ENCODE measurements around the gene AGAP1. TPM values are rescaled to one million over a fixed set of nuclear protein-coding genes. Genes with fewer than 3 reads are reported as not detected.

The AGAP1 gene
- total RNA-seq, 1 donor from 2014 or later: 20.4 TPM

GRCh38 chr2:235897992-235898391 lies 404.1 kb downstream of the AGAP1 start:
- H3K4me3 ChIP-seq: no peak overlapping the region
- H3K27me3 Mint-ChIP-seq (ENCODE audit: insufficient read depth, low read depth): no peaks in the 10 kb centered on the region
- no peaks in the 10 kb centered on the region for H3K36me3 ChIP-seq
- H3K4me1 Mint-ChIP-seq: peaks cover 4% of the 10 kb centered on the region
- no peak overlapping the region for H3K9ac ChIP-seq
- H3K4me2 ChIP-seq: no peak overlapping the region
- H3K27ac Mint-ChIP-seq: no peak overlapping the region
- H3K27me3 ChIP-seq: no peaks in the 10 kb centered on the region
- peaks cover 2% of the 10 kb centered on the region for H4K20me1 ChIP-seq (ENCODE audit: low read depth)
- no peaks in the 10 kb centered on the region for H3K4me1 ChIP-seq
- no peak overlapping the region for H3K27ac ChIP-seq
- DNase-seq (ENCODE audit: low spot score): no peak
- H2AFZ ChIP-seq (replicated peaks): no peak overlapping the region
- TF ChIP-seq CTCF (IDR thresholded peaks at IDR 0.05) (no peak), EZH2phosphoT487 (IDR thresholded peaks at IDR 0.05) (no peak), EZH2 (IDR thresholded peaks at IDR 0.05) (no peak)
- H3K79me2 ChIP-seq (ENCODE audit: low read depth): no peaks in the 10 kb centered on the region
- H3K9me3 Mint-ChIP-seq: peaks cover 10% of the 10 kb centered on the region
- H3F3A ChIP-seq (ENCODE audit: low read depth): no peaks in the 10 kb centered on the region
- H3K4me3 Mint-ChIP-seq: no peak overlapping the region
- H3K36me3 Mint-ChIP-seq: peaks cover 43% of the 10 kb centered on the region
- no peaks in the 10 kb centered on the region for H3K9me3 ChIP-seq (ENCODE audit: low read depth)

GRCh38 chr2:235898766-235899165 lies 404.9 kb downstream of the AGAP1 start:
- TF ChIP-seq CTCF (IDR thresholded peaks at IDR 0.05) (no peak), EZH2 (IDR thresholded peaks at IDR 0.05) (no peak), EZH2phosphoT487 (IDR thresholded peaks at IDR 0.05) (no peak)
- Histone ChIP-seq H3K36me3 (no peaks in the 10 kb centered on the region), H3K4me2 (no peak overlapping the region), H3K9me3 (ENCODE audit: low read depth) (no peaks in the 10 kb centered on the region), H3K79me2 (ENCODE audit: low read depth) (no peaks in the 10 kb centered on the region), H3K27ac (no peak overlapping the region), H3K27me3 (no peaks in the 10 kb centered on the region), H3K9ac (no peak overlapping the region), H2AFZ (replicated peaks) (no peak overlapping the region), H4K20me1 (ENCODE audit: low read depth) (peaks cover under 1% of the 10 kb centered on the region), H3K4me3 (no peak overlapping the region), H3K4me1 (peaks cover under 1% of the 10 kb centered on the region), H3F3A (ENCODE audit: low read depth) (no peaks in the 10 kb centered on the region)
- Mint-ChIP-seq H3K27me3 (ENCODE audit: insufficient read depth, low read depth) (no peaks in the 10 kb centered on the region), H3K27ac (no peak overlapping the region), H3K4me3 (no peak overlapping the region), H3K9me3 (peaks cover 14% of the 10 kb centered on the region), H3K36me3 (peaks cover 40% of the 10 kb centered on the region), H3K4me1 (peaks cover 7% of the 10 kb centered on the region)
- DNase-seq (ENCODE audit: low spot score): no peak

GRCh38 chr2:235900631-235901030 lies 406.8 kb downstream of the AGAP1 start:
- peaks cover 14% of the 10 kb centered on the region for H3K9me3 Mint-ChIP-seq
- Histone ChIP-seq H4K20me1 (ENCODE audit: low read depth) (no peaks in the 10 kb centered on the region), H3K79me2 (ENCODE audit: low read depth) (no peaks in the 10 kb centered on the region), H3K36me3 (no peaks in the 10 kb centered on the region), H3K4me2 (no peak overlapping the region), H3K4me3 (no peak overlapping the region), H3F3A (ENCODE audit: low read depth) (peaks cover 4% of the 10 kb centered on the region), H3K9me3 (ENCODE audit: low read depth) (no peaks in the 10 kb centered on the region), H3K4me1 (peaks cover 5% of the 10 kb centered on the region), H3K9ac (no peak overlapping the region), H3K27me3 (no peaks in the 10 kb centered on the region), H3K27ac (no peak overlapping the region), H2AFZ (replicated peaks) (no peak overlapping the region)
- no peak overlapping the region for H3K4me3 Mint-ChIP-seq
- no peaks in the 10 kb centered on the region for H3K27me3 Mint-ChIP-seq (ENCODE audit: insufficient read depth, low read depth)
- H3K36me3 Mint-ChIP-seq: peaks cover 26% of the 10 kb centered on the region
- no peak overlapping the region for H3K27ac Mint-ChIP-seq
- TF ChIP-seq EZH2phosphoT487 (IDR thresholded peaks at IDR 0.05) (no peak), EZH2 (IDR thresholded peaks at IDR 0.05) (no peak), CTCF (IDR thresholded peaks at IDR 0.05) (no peak)
- DNase-seq (ENCODE audit: low spot score): no peak
- H3K4me1 Mint-ChIP-seq: peaks cover 12% of the 10 kb centered on the region

All from neural progenitor cell (in vitro differentiated cells).